ENCODE measurements around the gene DPYD.

DPYD gene

GRCh38 chr1:97619706-97620105, 301.1 kb downstream of the DPYD start:
- H3K4me3 ChIP-seq: no peak overlapping the region
- DNase-seq: no peak
- H3K27ac ChIP-seq: no peak overlapping the region
- no peaks in the 10 kb centered on the region for H3K27me3 ChIP-seq
- no peaks in the 10 kb centered on the region for H3K9me3 ChIP-seq
- H3K4me1 ChIP-seq: no peaks in the 10 kb centered on the region
- H3K36me3 ChIP-seq: no peaks in the 10 kb centered on the region
- TF ChIP-seq, protein P1, sequence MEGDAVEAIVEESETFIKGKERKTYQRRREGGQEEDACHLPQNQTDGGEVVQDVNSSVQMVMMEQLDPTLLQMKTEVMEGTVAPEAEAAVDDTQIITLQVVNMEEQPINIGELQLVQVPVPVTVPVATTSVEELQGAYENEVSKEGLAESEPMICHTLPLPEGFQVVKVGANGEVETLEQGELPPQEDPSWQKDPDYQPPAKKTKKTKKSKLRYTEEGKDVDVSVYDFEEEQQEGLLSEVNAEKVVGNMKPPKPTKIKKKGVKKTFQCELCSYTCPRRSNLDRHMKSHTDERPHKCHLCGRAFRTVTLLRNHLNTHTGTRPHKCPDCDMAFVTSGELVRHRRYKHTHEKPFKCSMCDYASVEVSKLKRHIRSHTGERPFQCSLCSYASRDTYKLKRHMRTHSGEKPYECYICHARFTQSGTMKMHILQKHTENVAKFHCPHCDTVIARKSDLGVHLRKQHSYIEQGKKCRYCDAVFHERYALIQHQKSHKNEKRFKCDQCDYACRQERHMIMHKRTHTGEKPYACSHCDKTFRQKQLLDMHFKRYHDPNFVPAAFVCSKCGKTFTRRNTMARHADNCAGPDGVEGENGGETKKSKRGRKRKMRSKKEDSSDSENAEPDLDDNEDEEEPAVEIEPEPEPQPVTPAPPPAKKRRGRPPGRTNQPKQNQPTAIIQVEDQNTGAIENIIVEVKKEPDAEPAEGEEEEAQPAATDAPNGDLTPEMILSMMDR (IDR thresholded peaks at IDR 0.05): no peak
- intact Hi-C loops (cut with DNase I; ENCODE audit: low total_unique reads): no loop called here

DNA sequence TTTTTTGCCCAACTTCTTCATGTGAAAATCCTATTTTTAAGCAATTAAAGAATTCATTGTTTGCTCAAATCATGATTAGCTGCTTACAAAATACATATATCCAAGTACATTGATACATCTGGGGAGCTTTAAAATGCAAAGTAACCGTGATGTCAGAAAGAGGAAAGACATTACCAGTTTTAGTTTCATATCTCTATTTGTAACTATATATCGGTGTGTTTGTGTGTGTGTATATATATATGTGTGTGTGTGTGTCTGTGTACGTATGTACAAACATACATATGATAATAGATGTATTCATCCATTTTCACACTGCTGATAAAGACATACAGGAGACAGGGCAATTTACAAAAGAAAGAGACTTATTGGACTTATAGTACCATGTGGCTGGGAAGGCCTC, 310.1 kb downstream of the DPYD start:
- intact Hi-C loops (cut with DNase I; ENCODE audit: low total_unique reads): no loop called here

DNA sequence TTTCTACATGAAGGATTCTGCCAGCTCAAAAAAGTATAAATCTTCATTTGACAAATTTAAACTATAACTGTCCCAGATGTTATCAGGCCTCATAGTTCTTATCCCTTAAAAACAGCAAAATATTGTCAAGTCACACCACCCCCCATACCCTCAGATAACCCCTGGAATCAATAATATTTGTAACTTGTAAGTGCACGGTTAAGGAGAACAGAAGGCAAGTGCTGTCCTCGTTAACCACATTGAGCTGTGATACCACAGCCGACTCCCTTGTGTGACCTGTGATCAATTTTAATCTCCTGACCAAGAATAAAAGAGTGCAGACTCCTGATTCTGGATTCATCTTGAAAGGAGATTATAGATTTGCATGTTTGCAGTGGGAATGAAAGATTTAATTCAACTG, 310.7 kb downstream of the DPYD start:
- no peak overlapping the region for H3K27ac ChIP-seq
- no peaks in the 10 kb centered on the region for H3K27me3 ChIP-seq
- no peaks in the 10 kb centered on the region for H3K36me3 ChIP-seq
- H3K4me3 ChIP-seq: no peak overlapping the region
- H3K9me3 ChIP-seq: no peaks in the 10 kb centered on the region
- intact Hi-C loops (cut with DNase I; ENCODE audit: low total_unique reads): no loop called here
- TF ChIP-seq, protein P1 (IDR thresholded peaks at IDR 0.05): no peak
- H3K4me1 ChIP-seq: no peaks in the 10 kb centered on the region
- no peak for DNase-seq

More for the DNA sequence above, 310.1 kb downstream of the DPYD start:
- no peak for DNase-seq
- H3K36me3 ChIP-seq: no peaks in the 10 kb centered on the region
- no peaks in the 10 kb centered on the region for H3K27me3 ChIP-seq
- no peak overlapping the region for H3K27ac ChIP-seq
- no peaks in the 10 kb centered on the region for H3K9me3 ChIP-seq
- no peak overlapping the region for H3K4me3 ChIP-seq
- H3K4me1 ChIP-seq: no peaks in the 10 kb centered on the region
- TF ChIP-seq, protein P1 (IDR thresholded peaks at IDR 0.05): no peak

- Histone ChIP-seq H3K27ac (no peak overlapping the region), H3K9me3 (no peaks in the 10 kb centered on the region), H3K4me3 (no peak overlapping the region), H3K27me3 (no peaks in the 10 kb centered on the region), H3K4me1 (no peaks in the 10 kb centered on the region), H3K36me3 (no peaks in the 10 kb centered on the region)
- DNase-seq: no peak
- TF ChIP-seq, protein P1 (IDR thresholded peaks at IDR 0.05): no peak
- intact Hi-C loops (cut with DNase I; ENCODE audit: low total_unique reads): no loop called here
Observed at GRCh38 chr1:97608272-97608671, 312.6 kb downstream of the DPYD start.

GRCh38 chr1:97603776-97604175, 317.1 kb downstream of the DPYD start:
- intact Hi-C loops (cut with DNase I; ENCODE audit: low total_unique reads): no loop called here
- H3K36me3 ChIP-seq: no peaks in the 10 kb centered on the region
- no peak overlapping the region for H3K27ac ChIP-seq
- H3K4me3 ChIP-seq: no peak overlapping the region
- no peak for DNase-seq
- TF ChIP-seq, protein P1 (IDR thresholded peaks at IDR 0.05): no peak
- H3K9me3 ChIP-seq: no peaks in the 10 kb centered on the region
- H3K4me1 ChIP-seq: no peaks in the 10 kb centered on the region
- no peaks in the 10 kb centered on the region for H3K27me3 ChIP-seq

DNA sequence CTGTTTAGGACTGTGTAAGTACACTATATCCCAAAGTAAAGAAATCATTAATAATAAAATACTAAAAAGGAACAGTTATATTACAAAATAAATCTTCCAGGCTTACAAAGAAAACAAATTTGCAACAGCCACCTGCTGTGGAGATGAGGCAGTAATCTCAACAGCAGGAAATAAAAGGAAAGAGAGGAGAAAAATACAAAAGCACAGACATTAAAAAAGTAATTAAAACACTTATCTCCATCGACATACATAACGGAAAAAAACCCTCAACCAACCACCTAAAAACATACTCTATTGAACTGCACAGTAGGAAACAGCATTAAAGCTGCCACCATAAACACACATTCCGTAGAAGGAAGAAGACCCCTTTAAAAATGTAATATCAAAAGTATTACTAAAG, 317.6 kb downstream of the DPYD start:
- H3K27me3 ChIP-seq: no peaks in the 10 kb centered on the region
- intact Hi-C loops (cut with DNase I; ENCODE audit: low total_unique reads): no loop called here
- no peak overlapping the region for H3K4me3 ChIP-seq
- TF ChIP-seq, protein P1 (IDR thresholded peaks at IDR 0.05): no peak
- no peak for DNase-seq
- H3K36me3 ChIP-seq: no peaks in the 10 kb centered on the region
- no peak overlapping the region for H3K27ac ChIP-seq
- no peaks in the 10 kb centered on the region for H3K9me3 ChIP-seq
- no peaks in the 10 kb centered on the region for H3K4me1 ChIP-seq
